Measurements from ENCODE around the gene SUOX. TPM values are rescaled to one million over a fixed set of nuclear protein-coding genes. Genes with fewer than 3 reads are reported as not detected.

The SUOX gene
- total RNA-seq, 1 experiment from 2014 or later, result 20.7 TPM

- Histone ChIP-seq H3K4me3 (ENCODE audit: low read depth in 2 of 2, low read length in 2 of 2) (no peak overlapping the region), H3K4me1 (ENCODE audit: control insufficient read depth, insufficient read depth, low read length) (no peaks in the 10 kb centered on the region), H3K27ac (ENCODE audit: low read length) (no peak overlapping the region), H3K9me3 (ENCODE audit: control insufficient read depth, insufficient read depth, low read depth, low read length) (no peaks in the 10 kb centered on the region), H3K36me3 (ENCODE audit: control insufficient read depth, insufficient read depth, low read length) (no peaks in the 10 kb centered on the region), H3K27me3 (ENCODE audit: control insufficient read depth, insufficient read depth, low read length) (no peaks in the 10 kb centered on the region)
- in situ Hi-C loops (cut with HindIII; ENCODE audit: low pct_unique_long_range_greater_than_20kb, low sequenced_read_pairs) (no loop called here), intact Hi-C loops (cut with micrococcal nuclease; ENCODE audit: unreplicated experiment) (no loop called here)
- POLR2A ChIA-PET, result interaction anchor here (0.6 to 0.7 kb wide), 2 partner anchors 24 to 300 kb away, joined by 3 to 4 read pairs; no protein-coding TSS in a partner anchor
- DNase-seq (ENCODE audit: low read depth, low spot score) (no peak), ATAC-seq (no peak)
- no TSS peak for BruUV-seq (replicated peaks)
- TF ChIP-seq TCF7L2 (IDR thresholded peaks at IDR 0.05; ENCODE audit: low read depth, low read length) (no peak), POLR2AphosphoS5 (IDR thresholded peaks at IDR 0.05; ENCODE audit: low read depth, low read length) (no peak), SIN3A (IDR thresholded peaks at IDR 0.05; ENCODE audit: borderline replicate concordance, insufficient read depth, low read depth, low read length) (no peak)
- TF ChIP-seq, protein P1, sequence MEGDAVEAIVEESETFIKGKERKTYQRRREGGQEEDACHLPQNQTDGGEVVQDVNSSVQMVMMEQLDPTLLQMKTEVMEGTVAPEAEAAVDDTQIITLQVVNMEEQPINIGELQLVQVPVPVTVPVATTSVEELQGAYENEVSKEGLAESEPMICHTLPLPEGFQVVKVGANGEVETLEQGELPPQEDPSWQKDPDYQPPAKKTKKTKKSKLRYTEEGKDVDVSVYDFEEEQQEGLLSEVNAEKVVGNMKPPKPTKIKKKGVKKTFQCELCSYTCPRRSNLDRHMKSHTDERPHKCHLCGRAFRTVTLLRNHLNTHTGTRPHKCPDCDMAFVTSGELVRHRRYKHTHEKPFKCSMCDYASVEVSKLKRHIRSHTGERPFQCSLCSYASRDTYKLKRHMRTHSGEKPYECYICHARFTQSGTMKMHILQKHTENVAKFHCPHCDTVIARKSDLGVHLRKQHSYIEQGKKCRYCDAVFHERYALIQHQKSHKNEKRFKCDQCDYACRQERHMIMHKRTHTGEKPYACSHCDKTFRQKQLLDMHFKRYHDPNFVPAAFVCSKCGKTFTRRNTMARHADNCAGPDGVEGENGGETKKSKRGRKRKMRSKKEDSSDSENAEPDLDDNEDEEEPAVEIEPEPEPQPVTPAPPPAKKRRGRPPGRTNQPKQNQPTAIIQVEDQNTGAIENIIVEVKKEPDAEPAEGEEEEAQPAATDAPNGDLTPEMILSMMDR (IDR thresholded peaks at IDR 0.05), result no peak
- TF ChIP-seq, protein P2, sequence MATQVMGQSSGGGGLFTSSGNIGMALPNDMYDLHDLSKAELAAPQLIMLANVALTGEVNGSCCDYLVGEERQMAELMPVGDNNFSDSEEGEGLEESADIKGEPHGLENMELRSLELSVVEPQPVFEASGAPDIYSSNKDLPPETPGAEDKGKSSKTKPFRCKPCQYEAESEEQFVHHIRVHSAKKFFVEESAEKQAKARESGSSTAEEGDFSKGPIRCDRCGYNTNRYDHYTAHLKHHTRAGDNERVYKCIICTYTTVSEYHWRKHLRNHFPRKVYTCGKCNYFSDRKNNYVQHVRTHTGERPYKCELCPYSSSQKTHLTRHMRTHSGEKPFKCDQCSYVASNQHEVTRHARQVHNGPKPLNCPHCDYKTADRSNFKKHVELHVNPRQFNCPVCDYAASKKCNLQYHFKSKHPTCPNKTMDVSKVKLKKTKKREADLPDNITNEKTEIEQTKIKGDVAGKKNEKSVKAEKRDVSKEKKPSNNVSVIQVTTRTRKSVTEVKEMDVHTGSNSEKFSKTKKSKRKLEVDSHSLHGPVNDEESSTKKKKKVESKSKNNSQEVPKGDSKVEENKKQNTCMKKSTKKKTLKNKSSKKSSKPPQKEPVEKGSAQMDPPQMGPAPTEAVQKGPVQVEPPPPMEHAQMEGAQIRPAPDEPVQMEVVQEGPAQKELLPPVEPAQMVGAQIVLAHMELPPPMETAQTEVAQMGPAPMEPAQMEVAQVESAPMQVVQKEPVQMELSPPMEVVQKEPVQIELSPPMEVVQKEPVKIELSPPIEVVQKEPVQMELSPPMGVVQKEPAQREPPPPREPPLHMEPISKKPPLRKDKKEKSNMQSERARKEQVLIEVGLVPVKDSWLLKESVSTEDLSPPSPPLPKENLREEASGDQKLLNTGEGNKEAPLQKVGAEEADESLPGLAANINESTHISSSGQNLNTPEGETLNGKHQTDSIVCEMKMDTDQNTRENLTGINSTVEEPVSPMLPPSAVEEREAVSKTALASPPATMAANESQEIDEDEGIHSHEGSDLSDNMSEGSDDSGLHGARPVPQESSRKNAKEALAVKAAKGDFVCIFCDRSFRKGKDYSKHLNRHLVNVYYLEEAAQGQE (IDR thresholded peaks at IDR 0.05; ENCODE audit: insufficient read depth in 1 of 2, low read depth in 2 of 2, low read length in 1 of 2), result no peak
- CTCF ChIA-PET, result interaction anchor here (0.6 to 0.7 kb wide), 2 partner anchors 17 to 193 kb away, joined by 4 read pairs; no protein-coding TSS in a partner anchor
These were observed 56.4 kb downstream of the SUOX start for GRCh38 chr12:56053407-56053893.

Other genes with a start within 250 kb of the SUOX start
- gene SARNP, start 179.6 kb upstream of the SUOX start, total RNA-seq (2021; ENCODE audit: unreplicated experiment), result 69.3 TPM
- 59.6 TPM for gene ORMDL2, start 179.2 kb upstream of the SUOX start, total RNA-seq (2021; ENCODE audit: unreplicated experiment)
- 51.9 TPM for gene DNAJC14, start 167.7 kb upstream of the SUOX start, total RNA-seq (2021; ENCODE audit: unreplicated experiment)
- 0.05 TPM for gene MMP19, start 154.3 kb upstream of the SUOX start, total RNA-seq (2021; ENCODE audit: unreplicated experiment)
- 32.2 TPM for gene PYM1, start 69.4 kb upstream of the SUOX start, total RNA-seq (2021; ENCODE audit: unreplicated experiment)
- gene DGKA, start 66.1 kb upstream of the SUOX start, total RNA-seq (2021; ENCODE audit: unreplicated experiment), result 7.6 TPM
- gene PMEL, start 31.2 kb upstream of the SUOX start, total RNA-seq (2021; ENCODE audit: unreplicated experiment), result 1.2 TPM
- 72.9 TPM for gene CDK2, start 30.4 kb upstream of the SUOX start, total RNA-seq (2021; ENCODE audit: unreplicated experiment)
- gene RAB5B, start 23.2 kb upstream of the SUOX start, total RNA-seq (2021; ENCODE audit: unreplicated experiment), result 102 TPM
- 6.9 TPM for gene IKZF4, start 23.8 kb downstream of the SUOX start, total RNA-seq (2021; ENCODE audit: unreplicated experiment)
- gene RPS26, start 44.6 kb downstream of the SUOX start, total RNA-seq (2021; ENCODE audit: unreplicated experiment), result 46.4 TPM
- gene ERBB3, start 82.9 kb downstream of the SUOX start, total RNA-seq (2021; ENCODE audit: unreplicated experiment), result 0.90 TPM
- 175 TPM for gene PA2G4, start 107.3 kb downstream of the SUOX start, total RNA-seq (2021; ENCODE audit: unreplicated experiment)
- 2,264 TPM for gene RPL41, start 119.4 kb downstream of the SUOX start, total RNA-seq (2021; ENCODE audit: unreplicated experiment)
- 6.0 TPM for gene ZC3H10, start 121.0 kb downstream of the SUOX start, total RNA-seq (2021; ENCODE audit: unreplicated experiment)
- 152 TPM for gene ESYT1, start 131.0 kb downstream of the SUOX start, total RNA-seq (2021; ENCODE audit: unreplicated experiment)
- 66.5 TPM for gene MYL6B, start 155.3 kb downstream of the SUOX start, total RNA-seq (2021; ENCODE audit: unreplicated experiment)
- 1,024 TPM for gene MYL6, start 161.1 kb downstream of the SUOX start, total RNA-seq (2021; ENCODE audit: unreplicated experiment)
- 129 TPM for gene SMARCC2, start 192.2 kb downstream of the SUOX start, total RNA-seq (2021; ENCODE audit: unreplicated experiment)
- 35.3 TPM for gene RNF41, start 224.6 kb downstream of the SUOX start, total RNA-seq (2021; ENCODE audit: unreplicated experiment)
- gene NABP2, start 227.1 kb downstream of the SUOX start, total RNA-seq (2021; ENCODE audit: unreplicated experiment), result 99.6 TPM
- 0.23 TPM for gene SLC39A5, start 232.8 kb downstream of the SUOX start, total RNA-seq (2021; ENCODE audit: unreplicated experiment)

Data from Panc1 (cell line).